ENCODE results near the gene SELENOH. TPM values are rescaled to one million over a fixed set of nuclear protein-coding genes. Genes with fewer than 3 reads are reported as not detected.
A peak's percentile ranks its signal among the peaks of the same experiment; 100 is the strongest.

SELENOH gene
- total and polyA plus RNA-seq, 9 of the 15 experiments (the other 6 are each of a cell fraction or from before 2014, with no cell fraction given), result 16.6 to 299 (median 118) TPM

- 0 out of 4 replicates have a peak, but pooled peaks of 1 of the 2 experiments have one; percentile 12 for TF ChIP-seq RCOR1 (IDR thresholded peaks at IDR 0.05; ENCODE audit: borderline replicate concordance in 1 of 2, low read depth in 2 of 2, low read length in 2 of 2)
- TF ChIP-seq ZNF699 (CRISPR knock-in tag; IDR thresholded peaks at IDR 0.05; ENCODE audit: insufficient replicate concordance), result no peak
- TF ChIP-seq NCOR1 (IDR thresholded peaks at IDR 0.05), result peak; percentile 43; the same call in 1 of the 2 replicates
- no peak for TF ChIP-seq NEUROD1 (IDR thresholded peaks at IDR 0.05; ENCODE audit: borderline replicate concordance, low read depth, low read length, partially characterized antibody)
- peak; percentile 41; the same call in 1 of the 2 replicates for TF ChIP-seq MYC (IDR thresholded peaks at IDR 0.05; ENCODE audit: low read depth, low read length)
- no peak for TF ChIP-seq MYC (CRISPR knock-in tag; IDR thresholded peaks at IDR 0.05; ENCODE audit: borderline replicate concordance, low read depth)
- TF ChIP-seq TEAD4 (IDR thresholded peaks at IDR 0.05; ENCODE audit: low read length), result no peak; the same call in 1 of the 2 replicates
- TF ChIP-seq TEAD4 (CRISPR knock-in tag; IDR thresholded peaks at IDR 0.05; ENCODE audit: borderline replicate concordance), result no peak
- TF ChIP-seq, protein P1, sequence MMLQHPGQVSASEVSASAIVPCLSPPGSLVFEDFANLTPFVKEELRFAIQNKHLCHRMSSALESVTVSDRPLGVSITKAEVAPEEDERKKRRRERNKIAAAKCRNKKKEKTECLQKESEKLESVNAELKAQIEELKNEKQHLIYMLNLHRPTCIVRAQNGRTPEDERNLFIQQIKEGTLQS (IDR thresholded peaks at IDR 0.05), result peak; percentile 52; the same call in 1 of the 2 replicates
- TF ChIP-seq, protein P1 (CRISPR knock-in tag; conservative IDR thresholded peaks at IDR 0.05), result no peak
- peak; percentile 97 for TF ChIP-seq SMAD4 (CRISPR knock-in tag; conservative IDR thresholded peaks at IDR 0.05)
- no peak for TF ChIP-seq E2F3 (CRISPR knock-in tag; IDR thresholded peaks at IDR 0.05)
- TF ChIP-seq, protein P2, sequence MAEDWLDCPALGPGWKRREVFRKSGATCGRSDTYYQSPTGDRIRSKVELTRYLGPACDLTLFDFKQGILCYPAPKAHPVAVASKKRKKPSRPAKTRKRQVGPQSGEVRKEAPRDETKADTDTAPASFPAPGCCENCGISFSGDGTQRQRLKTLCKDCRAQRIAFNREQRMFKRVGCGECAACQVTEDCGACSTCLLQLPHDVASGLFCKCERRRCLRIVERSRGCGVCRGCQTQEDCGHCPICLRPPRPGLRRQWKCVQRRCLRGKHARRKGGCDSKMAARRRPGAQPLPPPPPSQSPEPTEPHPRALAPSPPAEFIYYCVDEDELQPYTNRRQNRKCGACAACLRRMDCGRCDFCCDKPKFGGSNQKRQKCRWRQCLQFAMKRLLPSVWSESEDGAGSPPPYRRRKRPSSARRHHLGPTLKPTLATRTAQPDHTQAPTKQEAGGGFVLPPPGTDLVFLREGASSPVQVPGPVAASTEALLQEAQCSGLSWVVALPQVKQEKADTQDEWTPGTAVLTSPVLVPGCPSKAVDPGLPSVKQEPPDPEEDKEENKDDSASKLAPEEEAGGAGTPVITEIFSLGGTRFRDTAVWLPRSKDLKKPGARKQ (CRISPR knock-in tag; IDR thresholded peaks at IDR 0.05), result peak; percentile 95
- peak; percentile 55; the same call in 1 of the 2 replicates for TF ChIP-seq GATA2 (CRISPR knock-in tag; IDR thresholded peaks at IDR 0.05)
- peak; percentile 69 for TF ChIP-seq DPF2 (IDR thresholded peaks at IDR 0.05)
- peak; percentile 79; the same call in 1 of the 2 replicates for TF ChIP-seq SMARCE1 (IDR thresholded peaks at IDR 0.05)
- peak in 1 of 2 experiments; percentile 42; a peak in 1 of 4 replicates for TF ChIP-seq TRIM24 (IDR thresholded peaks at IDR 0.05)
- no peak for TF ChIP-seq KAT2B (IDR thresholded peaks at IDR 0.05; ENCODE audit: low read depth, low read length)
- no peak for TF ChIP-seq SRSF9 (IDR thresholded peaks at IDR 0.05; ENCODE audit: borderline replicate concordance, low read depth, low read length)
Observed at GRCh38 chr11:57792060-57792541, 50.8 kb downstream of the SELENOH start (continued).

Measured in K562 (cell line).